Liver (tissue), 9 donors: ENCODE data around the gene GNA14. TPM values are rescaled to one million over a fixed set of nuclear protein-coding genes. Genes with fewer than 3 reads are reported as not detected.

Experiments
- DNase-seq: peaks from one replicate; pipeline ENCODE4 v3.0.0-alpha.2; 2017; ENCODE audit warnings: low spot score
- H3K27ac ChIP-seq, 2 donors: one replicate each; pipeline ENCODE4 v1.7.0; 2013; ENCODE audit warnings: inconsistent platforms in 2 of 2, low read length in 2 of 2, control low read depth in 1 of 2, low read depth in 1 of 2, mild to moderate bottlenecking in 1 of 2
- H3K27me3 ChIP-seq, 4 donors: one replicate each; pipeline versions ENCODE4 v1.6.1 to v1.7.0; 2013; ENCODE audit warnings: low read length in 3 of 4, inconsistent platforms in 1 of 4, mild to moderate bottlenecking in 1 of 4, moderate library complexity in 1 of 4; ENCODE audit not compliant: control insufficient read depth in 4 of 4, insufficient read depth in 4 of 4
- H3K36me3 ChIP-seq, 4 donors: one replicate each; pipeline versions ENCODE4 v1.6.1 to v1.7.0; 2013; ENCODE audit warnings: low read length in 3 of 4, mild to moderate bottlenecking in 3 of 4, low read depth in 1 of 4, moderate library complexity in 1 of 4; ENCODE audit not compliant: control insufficient read depth in 4 of 4, insufficient read depth in 3 of 4
- H3K4me1 ChIP-seq, 4 donors: one replicate each; pipeline versions ENCODE4 v1.6.1 to v1.7.0; 2013; ENCODE audit warnings: low read length in 3 of 4, mild to moderate bottlenecking in 3 of 4, moderate library complexity in 1 of 4; ENCODE audit not compliant: control insufficient read depth in 4 of 4, insufficient read depth in 4 of 4
- H3K4me3 ChIP-seq, 3 donors: one replicate each; pipeline versions ENCODE4 v1.6.1 to v1.7.0; 2013; ENCODE audit warnings: low read length in 3 of 3, control low read depth in 1 of 3, low read depth in 1 of 3, mild to moderate bottlenecking in 1 of 3
- H3K9ac ChIP-seq, 2 donors: one replicate each; pipeline ENCODE4 v1.7.0; 2013; ENCODE audit warnings: low read length in 2 of 2, mild to moderate bottlenecking in 2 of 2, moderate library complexity in 2 of 2, control low read depth in 1 of 2, low read depth in 1 of 2
- H3K9me3 ChIP-seq, 4 donors: one replicate each; pipeline versions ENCODE4 v1.6.1 to v1.7.0; 2013; ENCODE audit warnings: low read length in 3 of 4; ENCODE audit not compliant: control insufficient read depth in 4 of 4
- FOXA1 ChIP-seq: IDR thresholded peaks from 2 replicates; pipeline ENCODE4 v1.6.1; 2016; ENCODE audit warnings: antibody characterized with exemption
- NR2F2 ChIP-seq: IDR thresholded peaks from 2 replicates; pipeline ENCODE4 v1.6.1; 2016; ENCODE audit warnings: antibody characterized with exemption
- RAD21 ChIP-seq, 2 donors: IDR thresholded peaks; 2 replicates each; pipeline ENCODE4 v1.6.1; 2016; ENCODE audit warnings: antibody characterized with exemption in 2 of 2, mild to moderate bottlenecking in 2 of 2
- RXRA ChIP-seq, 2 donors: IDR thresholded peaks; 2 replicates each; pipeline ENCODE4 v1.6.1; 2017 to 2018; ENCODE audit warnings: antibody characterized with exemption in 2 of 2, mild to moderate bottlenecking in 1 of 2
- SP1 ChIP-seq: IDR thresholded peaks from 2 replicates; pipeline ENCODE4 v1.6.1; 2018; ENCODE audit warnings: antibody characterized with exemption, mild to moderate bottlenecking
- ZBTB33 ChIP-seq: IDR thresholded peaks from 2 replicates; pipeline ENCODE4 v1.6.1; 2016; ENCODE audit warnings: antibody characterized with exemption
- WGBS: extraction: QIAGEN DNeasy Blood & Tissue Kit; methylation state at CpG from one replicate; pipeline ENCODE4 v1.1.7; 2013; 5-methylcytosine and 5-hydroxymethylcytosine counted together
- polyA plus RNA-seq, 2 donors: library from polyadenylated mRNA; stranded (reverse) in 1 of 2; unstranded in 1 of 2; fragments of 200-250 nt in 1 of 2; fragments of >200 nt in 1 of 2; fragmentation: Nextera tagmentation in 1 of 2; extraction: Ambion mirVana in 1 of 2; gene quantifications; one replicate each; pipeline versions ENCODE4 v1.2.1 to v1.2.3, GENCODE V29; 2013 to 2015
- total RNA-seq, 2 donors: library from RNA; depleted of rRNA; stranded (reverse); fragments of >200 nt; gene quantifications; one replicate each; pipeline ENCODE4 v1.2.3, GENCODE V29; 2014
- TF ChIP-seq, protein P1 (sequence below): IDR thresholded peaks from 2 replicates; pipeline ENCODE4 v1.6.1; 2016; ENCODE audit warnings: antibody characterized with exemption, mild to moderate bottlenecking
- donor health status: healthy.
- donor health status: healthy.
- donor health status: healthy.
- donor health status: healthy.
- donor health status: healthy.

GNA14 gene
- total and polyA plus RNA-seq, 4 donors = 1.1 to 5.4 (median 2.9) TPM

GRCh38 chr9:77598524-77598923 lies 49.6 kb downstream of the GNA14 start:
- TF ChIP-seq RAD21 (IDR thresholded peaks at IDR 0.05) = peak in 1 of 2 donors; percentile 29
- TF ChIP-seq RXRA (IDR thresholded peaks at IDR 0.05) = no peak
- peak; percentile 69 for TF ChIP-seq NR2F2
- TF ChIP-seq, protein P1, sequence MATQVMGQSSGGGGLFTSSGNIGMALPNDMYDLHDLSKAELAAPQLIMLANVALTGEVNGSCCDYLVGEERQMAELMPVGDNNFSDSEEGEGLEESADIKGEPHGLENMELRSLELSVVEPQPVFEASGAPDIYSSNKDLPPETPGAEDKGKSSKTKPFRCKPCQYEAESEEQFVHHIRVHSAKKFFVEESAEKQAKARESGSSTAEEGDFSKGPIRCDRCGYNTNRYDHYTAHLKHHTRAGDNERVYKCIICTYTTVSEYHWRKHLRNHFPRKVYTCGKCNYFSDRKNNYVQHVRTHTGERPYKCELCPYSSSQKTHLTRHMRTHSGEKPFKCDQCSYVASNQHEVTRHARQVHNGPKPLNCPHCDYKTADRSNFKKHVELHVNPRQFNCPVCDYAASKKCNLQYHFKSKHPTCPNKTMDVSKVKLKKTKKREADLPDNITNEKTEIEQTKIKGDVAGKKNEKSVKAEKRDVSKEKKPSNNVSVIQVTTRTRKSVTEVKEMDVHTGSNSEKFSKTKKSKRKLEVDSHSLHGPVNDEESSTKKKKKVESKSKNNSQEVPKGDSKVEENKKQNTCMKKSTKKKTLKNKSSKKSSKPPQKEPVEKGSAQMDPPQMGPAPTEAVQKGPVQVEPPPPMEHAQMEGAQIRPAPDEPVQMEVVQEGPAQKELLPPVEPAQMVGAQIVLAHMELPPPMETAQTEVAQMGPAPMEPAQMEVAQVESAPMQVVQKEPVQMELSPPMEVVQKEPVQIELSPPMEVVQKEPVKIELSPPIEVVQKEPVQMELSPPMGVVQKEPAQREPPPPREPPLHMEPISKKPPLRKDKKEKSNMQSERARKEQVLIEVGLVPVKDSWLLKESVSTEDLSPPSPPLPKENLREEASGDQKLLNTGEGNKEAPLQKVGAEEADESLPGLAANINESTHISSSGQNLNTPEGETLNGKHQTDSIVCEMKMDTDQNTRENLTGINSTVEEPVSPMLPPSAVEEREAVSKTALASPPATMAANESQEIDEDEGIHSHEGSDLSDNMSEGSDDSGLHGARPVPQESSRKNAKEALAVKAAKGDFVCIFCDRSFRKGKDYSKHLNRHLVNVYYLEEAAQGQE = peak; percentile 13
- WGBS = 67% methylated on average over 3 of the region's 3 CpGs
- Histone ChIP-seq H3K36me3 (no peaks in the 10 kb centered on the region), H3K9me3 (no peaks in the 10 kb centered on the region), H3K4me1 (no peaks in the 10 kb centered on the region), H3K27ac (peak overlapping the region in 1 of 2 donors; percentile 9), H3K9ac (no peak overlapping the region), H3K27me3 (no peaks in the 10 kb centered on the region), H3K4me3 (no peak overlapping the region)
- no peak for DNase-seq

GRCh38 chr9:77597057-77597456 lies 51.1 kb downstream of the GNA14 start:
- H3K9ac ChIP-seq = no peak overlapping the region
- TF ChIP-seq ZBTB33 = no peak
- TF ChIP-seq SP1 = no peak
- TF ChIP-seq FOXA1 = no peak
- TF ChIP-seq, protein P1 = no peak
- 72% methylated on average over 3 of the region's 3 CpGs for WGBS
- DNase-seq = no peak
- no peaks in the 10 kb centered on the region for H3K4me1 ChIP-seq
- H3K4me3 ChIP-seq = no peak overlapping the region
- H3K27ac ChIP-seq = no peak overlapping the region
- H3K27me3 ChIP-seq = no peaks in the 10 kb centered on the region
- H3K9me3 ChIP-seq = no peaks in the 10 kb centered on the region
- no peaks in the 10 kb centered on the region for H3K36me3 ChIP-seq
